Osteoblast (primary cell): Measurements from ENCODE around the gene IQGAP1. TPM values are rescaled to one million over a fixed set of nuclear protein-coding genes. Genes with fewer than 3 reads are reported as not detected.

ENCODE experiments used
- DNase-seq: peaks from one replicate; pipeline ENCODE4 v3.0.0; 2011; ENCODE audit warnings: low spot score, mixed read lengths; ENCODE audit not compliant: insufficient read length; ENCODE audit errors: missing footprints
- H2AFZ ChIP-seq: 2 replicates; pipeline ENCODE4 v1.6.0; 2011; ENCODE audit warnings: mild to moderate bottlenecking, low read length
- H3K27ac ChIP-seq: 2 replicates; pipeline ENCODE4 v1.5.1; 2011; ENCODE audit warnings: mild to moderate bottlenecking, low read depth, low read length, moderate library complexity
- H3K27me3 ChIP-seq: 2 replicates; pipeline ENCODE4 v1.6.0; 2012; ENCODE audit warnings: mild to moderate bottlenecking, control low read depth, inconsistent platforms, low read length, moderate library complexity; ENCODE audit not compliant: insufficient read depth
- H3K36me3 ChIP-seq: 2 replicates; pipeline ENCODE4 v1.5.1; 2011; ENCODE audit warnings: mild to moderate bottlenecking, low read length, control low read depth, moderate library complexity; ENCODE audit not compliant: insufficient read depth
- H3K4me1 ChIP-seq: 2 replicates; pipeline ENCODE4 v1.5.1; 2011; ENCODE audit warnings: mild to moderate bottlenecking, low read length, control low read depth, moderate library complexity; ENCODE audit not compliant: insufficient read depth
- H3K4me2 ChIP-seq: 2 replicates; pipeline ENCODE4 v1.6.0; 2011; ENCODE audit warnings: mild to moderate bottlenecking, low read length; ENCODE audit not compliant: insufficient read depth
- H3K4me3 ChIP-seq: fragments of 200-600 bp; sonication (generic); 3 replicates; pipeline ENCODE4 v1.5.1; 2012; ENCODE audit warnings: mild to moderate bottlenecking, low read length, inconsistent platforms; ENCODE audit not compliant: insufficient read depth
- H3K79me2 ChIP-seq: 2 replicates; pipeline ENCODE4 v1.6.0; 2012; ENCODE audit warnings: mild to moderate bottlenecking, low read length, control low read depth, inconsistent platforms; ENCODE audit not compliant: insufficient read depth
- H3K9me3 ChIP-seq: 2 replicates; pipeline ENCODE4 v1.5.1; 2011; ENCODE audit warnings: low read depth, low read length, control low read depth
- H4K20me1 ChIP-seq: 2 replicates; pipeline ENCODE4 v1.6.0; 2012; ENCODE audit warnings: mild to moderate bottlenecking, low read length, control low read depth; ENCODE audit not compliant: insufficient read depth
- CTCF ChIP-seq: IDR thresholded peaks from 2 replicates; pipeline ENCODE4 v1.5.1; 2011; ENCODE audit warnings: mild to moderate bottlenecking, low read depth, low read length, moderate library complexity; ENCODE audit errors: extremely low read depth
- total RNA-seq: library from RNA; depleted of rRNA; stranded (reverse); fragments of >200 nt; gene quantifications from 2 replicates; pipeline ENCODE4 v1.2.3, GENCODE V29; 2012

The IQGAP1 gene
- total RNA-seq, 1 donor = 259 TPM

GRCh38 chr15:90354986-90355385, 33.1 kb upstream of the IQGAP1 start:
- Histone ChIP-seq H3K79me2 (no peaks in the 10 kb centered on the region), H3K4me2 (no peak overlapping the region), H3K27me3 (no peaks in the 10 kb centered on the region), H3K4me3 (no peak overlapping the region), H4K20me1 (no peaks in the 10 kb centered on the region), H2AFZ (no peak overlapping the region), H3K9me3 (no peaks in the 10 kb centered on the region), H3K4me1 (peaks cover 4% of the 10 kb centered on the region), H3K36me3 (no peaks in the 10 kb centered on the region), H3K27ac (no peak overlapping the region)
- no peak for DNase-seq
- TF ChIP-seq CTCF = no peak

- H3K9me3 ChIP-seq = no peaks in the 10 kb centered on the region
- H3K27ac ChIP-seq = no peak overlapping the region
- no peak for TF ChIP-seq CTCF
- H3K27me3 ChIP-seq = no peaks in the 10 kb centered on the region
- no peak for DNase-seq
- no peaks in the 10 kb centered on the region for H3K36me3 ChIP-seq
- H3K79me2 ChIP-seq = no peaks in the 10 kb centered on the region
- no peaks in the 10 kb centered on the region for H4K20me1 ChIP-seq
- no peak overlapping the region for H3K4me3 ChIP-seq
- H2AFZ ChIP-seq = no peak overlapping the region
- no peak overlapping the region for H3K4me2 ChIP-seq
- H3K4me1 ChIP-seq = peaks cover 18% of the 10 kb centered on the region
Observed at GRCh38 chr15:90358124-90359033, 29.7 kb upstream of the IQGAP1 start.

- H3K36me3 ChIP-seq = no peaks in the 10 kb centered on the region
- H3K27ac ChIP-seq = no peak overlapping the region
- no peak for DNase-seq
- no peaks in the 10 kb centered on the region for H3K9me3 ChIP-seq
- H3K4me1 ChIP-seq = peaks cover 30% of the 10 kb centered on the region
- no peaks in the 10 kb centered on the region for H3K27me3 ChIP-seq
- H3K79me2 ChIP-seq = no peaks in the 10 kb centered on the region
- H3K4me3 ChIP-seq = no peak overlapping the region
- H4K20me1 ChIP-seq = no peaks in the 10 kb centered on the region
- no peak overlapping the region for H2AFZ ChIP-seq
- TF ChIP-seq CTCF = no peak
- H3K4me2 ChIP-seq = no peak overlapping the region
Observed at GRCh38 chr15:90360746-90361145, 27.3 kb upstream of the IQGAP1 start.

GRCh38 chr15:90362936-90363212, 25.2 kb upstream of the IQGAP1 start:
- Histone ChIP-seq H3K9me3 (no peaks in the 10 kb centered on the region), H3K4me3 (no peak overlapping the region), H2AFZ (peak overlapping the region; percentile 67), H3K4me1 (peaks cover 32% of the 10 kb centered on the region), H3K27ac (peak overlapping the region; percentile 99), H3K79me2 (no peaks in the 10 kb centered on the region), H4K20me1 (no peaks in the 10 kb centered on the region), H3K27me3 (no peaks in the 10 kb centered on the region), H3K36me3 (no peaks in the 10 kb centered on the region), H3K4me2 (peak overlapping the region; percentile 60)
- DNase-seq = peak; percentile 91
- no peak for TF ChIP-seq CTCF
